ENCODE data around the gene ELK1.
"Not testable (repeated sequence)": the region's sequence is repeated elsewhere in the genome, so short reads cannot be mapped to it uniquely, and the experiment has no call there.

Gene ELK1

GRCh38 chrX:47650164-47651042 is at the start of gene ELK1:
Gene ELK1 (minus strand): TSS chrX:47650563. CDS start chrX:47641441, 9,122 bp downstream.
- Histone ChIP-seq H3K4me3 (peak within 1 kb of the TSS; percentile 45 to 69 (median 63)), H3K27ac (peak within 1 kb of the TSS; percentile 31 to 89 (median 81))

DNA sequence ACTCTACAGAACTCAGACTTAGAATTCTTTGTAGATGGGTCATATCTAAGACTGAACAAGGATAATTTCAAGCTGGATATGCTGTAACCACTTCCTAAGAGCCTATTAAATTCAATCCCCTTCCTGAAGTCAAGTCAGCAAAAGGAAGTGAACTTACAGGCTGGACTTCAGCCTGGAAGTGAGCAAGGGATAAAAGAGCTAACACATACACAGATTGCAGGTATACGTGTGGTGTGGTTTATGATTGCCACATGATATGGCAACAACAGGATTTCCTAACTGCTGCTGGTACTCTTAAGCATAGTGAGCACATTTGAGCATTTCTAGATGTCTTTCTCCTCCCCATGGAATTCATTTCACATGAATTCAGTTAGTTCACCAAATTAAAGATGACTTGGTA is 46.8 kb upstream of the ELK1 start:
- H3K27ac ChIP-seq: no peak overlapping the region

GRCh38 chrX:47690175-47690574 is 39.8 kb upstream of the ELK1 start:
- Histone ChIP-seq H3K4me3 (no peak overlapping the region), H3K27ac (no peak overlapping the region)

More for the DNA sequence above, 46.8 kb upstream of the ELK1 start:
- no peak overlapping the region for H3K4me3 ChIP-seq

- no peak overlapping the region for H3K27ac ChIP-seq
- no peak overlapping the region for H3K4me3 ChIP-seq
Observed at GRCh38 chrX:47687263-47687662, 36.9 kb upstream of the ELK1 start.

- Histone ChIP-seq H3K4me3 (no peak overlapping the region), H3K27ac (no peak overlapping the region)
Observed at GRCh38 chrX:47683829-47684205, 33.5 kb upstream of the ELK1 start.

GRCh38 chrX:47683184-47683828 is 32.9 kb upstream of the ELK1 start:
- Histone ChIP-seq H3K27ac (no peak overlapping the region), H3K4me3 (no peak overlapping the region)

- not testable (repeated sequence) for H3K4me3 ChIP-seq, H3K27ac ChIP-seq
Observed at GRCh38 chrX:47675959-47676859, 25.8 kb upstream of the ELK1 start.

DNA sequence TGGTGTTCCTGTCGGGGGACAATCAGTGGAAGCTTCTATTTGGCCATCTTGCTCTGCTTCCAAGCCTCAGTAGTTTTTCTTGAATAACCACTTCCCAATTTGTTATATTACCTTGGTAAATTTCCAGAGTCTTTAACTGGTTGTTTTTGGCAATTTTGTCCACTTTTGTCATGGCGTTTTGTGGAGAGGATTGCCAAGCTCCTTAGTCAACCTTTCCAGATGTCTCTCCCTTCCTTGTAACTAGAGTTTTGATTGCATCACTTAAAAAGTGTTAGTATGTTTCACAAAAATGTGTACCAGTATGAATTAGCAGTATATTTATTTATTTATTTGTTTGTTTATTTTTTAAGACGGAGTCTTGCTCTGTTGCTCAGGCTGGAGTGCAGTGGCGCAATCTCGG is 24.4 kb upstream of the ELK1 start:
- Histone ChIP-seq H3K4me3 (no peak overlapping the region), H3K27ac (no peak overlapping the region)

DNA sequence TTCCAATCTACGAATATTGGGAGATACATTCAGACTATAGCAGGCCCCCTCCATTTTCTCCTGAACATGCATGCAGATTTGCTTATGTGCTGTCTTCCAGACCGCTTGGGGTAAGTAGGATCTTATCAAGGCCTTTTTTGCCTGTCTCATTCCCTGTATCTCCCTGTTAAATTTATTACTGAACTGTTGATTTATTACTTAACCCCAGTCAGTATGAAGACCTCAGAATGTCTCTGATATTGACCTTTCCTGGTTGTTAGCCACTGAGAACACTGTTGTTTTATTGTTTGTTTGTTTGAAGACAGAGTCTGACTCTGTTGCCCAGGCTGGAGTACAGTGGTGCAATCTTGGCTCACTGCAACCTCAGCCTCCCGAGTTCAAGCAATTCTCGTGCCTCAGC is 15.4 kb upstream of the ELK1 start:
- H3K4me3 ChIP-seq, H3K27ac ChIP-seq: not testable (repeated sequence)

DNA sequence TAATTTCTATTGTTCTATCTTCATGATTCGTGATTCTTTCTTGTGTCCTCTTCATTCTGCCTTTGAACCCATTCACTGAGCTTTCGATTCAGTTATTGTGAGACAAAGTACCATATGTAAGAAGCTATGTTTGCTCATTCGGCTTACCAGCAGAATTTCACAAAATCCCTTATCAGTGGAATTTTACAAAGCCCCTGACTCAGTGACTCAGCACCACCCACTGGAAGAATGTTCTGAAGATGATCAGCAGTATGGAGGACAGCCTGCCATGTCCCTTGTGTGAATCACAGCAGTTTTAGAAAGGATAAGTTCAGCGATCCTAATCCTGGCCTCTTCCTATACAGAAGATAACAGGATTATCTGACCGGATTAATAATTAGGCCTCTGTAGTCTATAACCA is 14.4 kb upstream of the ELK1 start:
- Histone ChIP-seq H3K4me3 (no peak overlapping the region), H3K27ac (no peak overlapping the region)

DNA sequence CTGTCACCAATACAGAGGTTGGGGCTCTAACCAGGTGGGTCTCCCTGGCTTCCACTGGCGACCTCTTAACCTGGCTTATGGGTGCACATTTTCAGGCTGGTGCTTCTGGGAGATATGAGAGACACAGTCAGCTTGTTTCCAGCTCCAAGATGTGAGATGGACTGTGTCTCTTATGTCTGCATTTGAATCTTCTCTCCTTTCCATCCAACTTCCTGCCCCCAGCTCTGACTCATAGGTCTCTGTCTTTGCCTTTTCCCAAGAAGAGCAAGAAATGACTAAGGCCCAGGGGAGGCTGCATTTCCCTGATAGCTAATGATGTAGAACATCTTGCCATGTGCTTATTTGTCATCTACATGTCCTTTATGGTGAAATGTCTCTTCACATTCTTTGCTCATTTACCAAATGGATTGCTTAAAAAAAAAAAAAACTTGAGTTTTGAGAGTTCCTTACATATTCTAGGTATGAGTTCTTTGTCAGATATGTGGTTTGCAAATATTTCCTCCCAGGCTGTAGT is 11.8 kb upstream of the ELK1 start:
- Histone ChIP-seq H3K4me3 (no peak overlapping the region), H3K27ac (peak overlapping the region in 6 of 21 experiments; percentile 6 to 37 (median 21))

- Histone ChIP-seq H3K4me3 (no peak overlapping the region), H3K27ac (peak overlapping the region in 3 of 21 experiments; percentile 20 to 37 (median 21))
Observed at GRCh38 chrX:47661539-47661938, 11.2 kb upstream of the ELK1 start.

GRCh38 chrX:47659421-47659726 is 9.0 kb upstream of the ELK1 start:
- Histone ChIP-seq H3K4me3 (peak overlapping the region; percentile 48 to 58 (median 54)), H3K27ac (peak overlapping the region in 20 of 21 experiments; percentile 82 to 97 (median 90))

DNA sequence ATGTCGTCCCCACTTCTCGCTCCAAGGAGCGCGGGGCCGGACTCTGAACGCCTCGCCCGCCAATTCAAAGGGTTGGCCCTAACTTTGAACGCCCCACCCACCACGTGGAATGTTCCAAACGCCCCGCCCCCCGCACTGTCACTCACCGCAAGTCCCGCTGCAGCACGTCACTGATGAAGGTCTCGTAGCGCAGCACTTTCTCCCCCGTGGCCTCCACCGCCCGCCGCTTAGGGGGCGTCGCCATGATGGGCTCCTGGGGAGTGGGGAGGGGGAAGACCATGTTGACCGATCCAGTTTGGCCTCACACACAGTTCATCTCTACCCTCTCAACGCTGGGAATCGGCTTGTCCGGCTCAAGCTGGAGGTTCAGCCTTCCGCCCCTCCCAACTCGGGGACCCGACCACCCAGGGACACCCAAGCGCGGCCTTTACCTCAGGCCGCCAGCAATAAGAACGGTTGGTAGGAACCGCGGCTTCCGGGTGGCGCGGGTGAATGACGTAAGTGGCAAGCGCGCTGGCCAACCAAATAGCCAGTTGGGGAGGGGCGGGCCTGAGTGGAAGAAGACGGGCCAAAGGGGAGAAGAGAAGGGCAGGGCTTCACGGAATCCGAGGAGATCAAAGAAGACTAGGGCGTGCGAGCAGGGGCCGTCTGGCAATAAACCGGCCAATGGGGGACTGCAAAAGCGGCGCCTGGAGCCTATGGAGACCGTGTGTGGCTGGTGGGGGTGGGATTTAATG is 8.5 kb upstream of the ELK1 start, which contains the start of gene UXT:
UXT (minus strand) TSS at position 497 of the 737 bp plus-strand sequence; CDS start at position 244, 253 bp downstream.
- Histone ChIP-seq H3K4me3 (peak within 1 kb of the TSS; percentile 48 to 58 (median 54)), H3K27ac (peak within 1 kb of the TSS; percentile 80 to 97 (median 90))

DNA sequence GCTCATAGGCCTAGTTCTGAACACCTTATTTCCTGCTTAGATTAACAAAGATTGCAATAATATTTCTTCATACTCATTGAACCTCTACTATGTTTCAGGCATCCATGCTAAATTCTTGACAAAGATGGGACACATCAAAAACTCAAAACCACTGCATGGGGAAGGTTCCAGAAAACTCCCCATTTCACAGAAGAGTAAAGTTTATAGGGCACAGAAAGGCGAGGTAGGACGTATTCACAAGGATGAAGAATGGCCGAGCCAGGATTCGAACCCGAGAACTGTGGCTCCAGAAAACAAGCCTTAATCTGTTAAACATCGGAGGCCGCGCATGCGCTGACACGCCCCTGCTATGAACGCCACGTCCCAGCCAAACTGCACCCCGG is 7.9 kb upstream of the ELK1 start:
- peak overlapping the region; percentile 48 to 58 (median 54) for H3K4me3 ChIP-seq
- H3K27ac ChIP-seq: peak overlapping the region in 20 of 21 experiments; percentile 28 to 97 (median 90)

- peak overlapping the region; percentile 45 to 69 (median 63) for H3K4me3 ChIP-seq
- peak overlapping the region in 18 of 21 experiments; percentile 21 to 88 (median 61) for H3K27ac ChIP-seq
Observed at GRCh38 chrX:47651043-47651905, 911 bp upstream of the ELK1 start.

DNA sequence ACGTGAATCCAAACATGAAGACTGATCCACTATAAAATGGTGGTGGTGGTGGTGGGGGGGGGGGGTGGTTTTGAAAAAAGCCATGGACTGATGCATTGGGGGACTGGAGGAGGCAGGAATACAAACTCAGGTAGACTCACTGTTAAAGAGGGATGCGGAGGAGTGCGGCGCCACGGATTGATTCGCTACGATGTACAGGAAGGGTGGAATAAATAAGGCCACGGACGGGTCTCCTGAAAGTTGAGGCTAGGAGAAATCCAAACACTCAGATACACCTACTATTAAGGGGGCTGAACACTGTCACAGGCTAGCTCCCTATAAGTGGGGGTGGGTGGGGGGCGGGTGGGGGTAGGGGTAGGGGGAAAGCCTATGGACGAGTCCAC is 591 bp downstream of the ELK1 start:
- H3K27ac ChIP-seq: peak overlapping the region in 17 of 21 experiments; percentile 70 to 89 (median 82)

GRCh38 chrX:47649271-47649670 is 1.1 kb downstream of the ELK1 start:
- H3K27ac ChIP-seq: peak overlapping the region in 3 of 21 experiments; percentile 85 to 89 (median 88)

More for the DNA sequence above, 591 bp downstream of the ELK1 start:
- H3K4me3 ChIP-seq: peak overlapping the region; percentile 45 to 69 (median 63)

More at GRCh38 chrX:47649271-47649670, 1.1 kb downstream of the ELK1 start:
- H3K4me3 ChIP-seq: peak overlapping the region in 4 of 7 experiments; percentile 45 to 69 (median 65)
